Daoy (cell line): Measurements from ENCODE around the gene POLR3E. TPM values are rescaled to one million over a fixed set of nuclear protein-coding genes. Genes with fewer than 3 reads are reported as not detected.
"Not testable (repeated sequence)": the region's sequence is repeated elsewhere in the genome, so short reads cannot be mapped to it uniquely, and the experiment has no call there.

Experiments used
- DNase-seq: peaks from one replicate; pipeline ENCODE4 v3.0.0-alpha.2; 2015; ENCODE audit warnings: low read depth
- total RNA-seq: library from RNA; depleted of rRNA; stranded (reverse); fragments of >200 nt; shearing (Covaris generic); gene quantifications from 2 replicates; pipeline ENCODE4 v1.2.3, GENCODE V29; 2014

POLR3E gene
- total RNA-seq, 1 experiment from 2014 or later, result 34.1 TPM

- no peak for DNase-seq
These were observed 63.9 kb downstream of the POLR3E start for GRCh38 chr16:22360963-22361659.

GRCh38 chr16:22364241-22364640 lies 67.0 kb downstream of the POLR3E start:
- DNase-seq, result no peak

GRCh38 chr16:22366371-22366770 lies 69.2 kb downstream of the POLR3E start:
- DNase-seq, result no peak

- no peak for DNase-seq
These were observed 69.7 kb downstream of the POLR3E start for GRCh38 chr16:22366889-22367288.

- DNase-seq, result not testable (repeated sequence)
These were observed 71.1 kb downstream of the POLR3E start for GRCh38 chr16:22368200-22368826.

- peak; percentile 3 for DNase-seq
These were observed 72.1 kb downstream of the POLR3E start for GRCh38 chr16:22369221-22369811.

- no peak for DNase-seq
These were observed 73.0 kb downstream of the POLR3E start for GRCh38 chr16:22370038-22370820.

GRCh38 chr16:22372882-22373661 lies 75.9 kb downstream of the POLR3E start:
- DNase-seq, result no peak

- peak; percentile 20 for DNase-seq
These were observed 76.6 kb downstream of the POLR3E start for GRCh38 chr16:22373662-22374310.

GRCh38 chr16:22374311-22375116 lies 77.3 kb downstream of the POLR3E start, which contains the start of gene CDR2:
TSS of gene CDR2 (minus strand) at chr16:22374619. CDS start at chr16:22374309, 310 bp downstream.
- peak; percentile 97 for DNase-seq

- no peak for DNase-seq
These were observed 78.1 kb downstream of the POLR3E start for GRCh38 chr16:22375117-22375962.

GRCh38 chr16:22375963-22376640 lies 78.9 kb downstream of the POLR3E start:
- no peak for DNase-seq

- no peak for DNase-seq
These were observed 82.4 kb downstream of the POLR3E start for GRCh38 chr16:22379656-22380055.

- DNase-seq, result no peak
These were observed 83.3 kb downstream of the POLR3E start for GRCh38 chr16:22380529-22380928.

- no peak for DNase-seq
These were observed 84.2 kb downstream of the POLR3E start for GRCh38 chr16:22381392-22381791.

GRCh38 chr16:22383827-22384226 lies 86.6 kb downstream of the POLR3E start:
- no peak for DNase-seq
